K562 (cell line): ENCODE measurements around the gene KCNK1. TPM values are rescaled to one million over a fixed set of nuclear protein-coding genes. Genes with fewer than 3 reads are reported as not detected.
A peak's percentile ranks its signal among the peaks of the same experiment; 100 is the strongest.

Source experiments
- CCNT2 ChIP-seq: IDR thresholded peaks from 2 replicates; pipeline ENCODE4 v1.6.1; 2011; ENCODE audit warnings: borderline replicate concordance, low read depth, mild to moderate bottlenecking, moderate library complexity, mixed read lengths, low read length; ENCODE audit not compliant: insufficient read length; ENCODE audit errors: extremely low read depth
- FOXM1 ChIP-seq, 2 experiments: fragments of 450-650 bp in 1 of 2; sonication (generic) in 1 of 2; formaldehyde crosslinking in 1 of 2; IDR thresholded peaks; 2 replicates each; pipeline versions ENCODE4 v1.6.1 to v1.9.0; 2017 to 2022; ENCODE audit warnings: low read depth in 2 of 2, mild to moderate bottlenecking in 2 of 2, missing genetic modification reagents in 1 of 2, moderate library complexity in 1 of 2
- HDAC2 ChIP-seq: fragments of 450-650 bp; IDR thresholded peaks from 2 replicates; pipeline ENCODE4 v1.6.1; 2016; ENCODE audit warnings: mild to moderate bottlenecking
- KLF10 ChIP-seq: fragments of 250-450 bp; sonication (Bioruptor Pico); IDR thresholded peaks from 2 replicates; pipeline ENCODE4 v1.6.1; 2021; ENCODE audit warnings: matching md5 sums
- MAFK ChIP-seq: IDR thresholded peaks from 2 replicates; pipeline ENCODE4 v1.6.1; 2011; ENCODE audit warnings: low read length, improper control_type of control experiment
- MED1 ChIP-seq: sonication (generic); formaldehyde crosslinking; IDR thresholded peaks from 2 replicates; pipeline ENCODE4 v1.8.1; 2023; ENCODE audit warnings: missing genetic modification reagents, borderline replicate concordance
- NCOA4 ChIP-seq: fragments of 450-650 bp; IDR thresholded peaks from 2 replicates; pipeline ENCODE4 v1.6.1; 2018; ENCODE audit warnings: mild to moderate bottlenecking; ENCODE audit not compliant: partially characterized antibody
- NFE2 ChIP-seq: IDR thresholded peaks from 2 replicates; pipeline ENCODE4 v1.6.1; 2014; ENCODE audit warnings: antibody characterized with exemption, low read depth
- PBX2 ChIP-seq, 2 experiments: IDR thresholded peaks in 1 of 2; conservative IDR thresholded peaks in 1 of 2; 2 replicates each; pipeline ENCODE4 v1.6.1; 2016; ENCODE audit warnings: low read depth in 2 of 2, mild to moderate bottlenecking in 1 of 2, missing compliant biosample characterization in 1 of 2, missing genetic modification characterization in 1 of 2, moderate library complexity in 1 of 2
- RNF2 ChIP-seq: sonication (generic); IDR thresholded peaks from 2 replicates; pipeline ENCODE4 v1.6.1; 2016
- SIN3B ChIP-seq: fragments of 450-650 bp; IDR thresholded peaks from 2 replicates; pipeline ENCODE4 v1.6.1; 2017; ENCODE audit warnings: low read depth, mild to moderate bottlenecking, moderate library complexity
- SMC3 ChIP-seq: conservative IDR thresholded peaks from 2 replicates; pipeline ENCODE4 v1.6.1; 2011; ENCODE audit warnings: low read depth, low read length, improper control_type of control experiment; ENCODE audit not compliant: insufficient read depth
- SRSF7 ChIP-seq: fragments of 200-400 bp; formaldehyde crosslinking; optimal IDR thresholded peaks from 2 replicates; pipeline ENCODE3; 2017; ENCODE audit warnings: mild to moderate bottlenecking, low read depth, low read length
- THRAP3 ChIP-seq: fragments of 450-650 bp; IDR thresholded peaks from 2 replicates; pipeline ENCODE4 v1.6.1; 2016; ENCODE audit warnings: mild to moderate bottlenecking, inconsistent platforms, borderline replicate concordance
- TRIM24 ChIP-seq, 2 experiments: fragments of 450-650 bp; IDR thresholded peaks; 2 replicates each; pipeline ENCODE4 v1.6.1; 2016
- XRCC3 ChIP-seq: fragments of 450-650 bp; IDR thresholded peaks from 2 replicates; pipeline ENCODE4 v1.6.1; 2017; ENCODE audit warnings: mild to moderate bottlenecking, moderate library complexity
- ZNF146 ChIP-seq: IDR thresholded peaks from one replicate; pipeline ENCODE4 v1.6.1; 2018; ENCODE audit warnings: missing compliant biosample characterization; ENCODE audit not compliant: unreplicated experiment
- polyA plus RNA-seq, 8 experiments: library from polyadenylated mRNA; depleted of rRNA in 4 of 8; stranded (reverse) in 5 of 8; unstranded in 3 of 8; fragments of >200 nt; fragmentation: Nextera tagmentation in 2 of 8; fragmentation: Illumina TruSeq in 1 of 8; extraction: Ambion mirVana in 2 of 8; extraction: Trizol in 1 of 8; gene quantifications; 2 replicates each; pipeline versions ENCODE4 v1.2.1 to v1.2.3, GENCODE V29; 2011 to 2014; ENCODE audit warnings: inconsistent platforms in 1 of 8, missing spikeins in 1 of 8
- total RNA-seq, 7 experiments: library from RNA; depleted of rRNA in 6 of 7; stranded (reverse); fragments of >200 nt in 6 of 7; fragmentation: Illumina TruSeq in 2 of 7; extraction: Trizol in 2 of 7; gene quantifications; 2 replicates each; pipeline versions ENCODE4 v1.2.1 to v1.2.3, GENCODE V29; 2011 to 2021; ENCODE audit warnings: low replicate concordance in 1 of 7

The KCNK1 gene
- total and polyA plus RNA-seq, 9 of the 15 experiments (the other 6 are each of a cell fraction or from before 2014, with no cell fraction given): 3.1 to 22.7 (median 6.0) TPM

GRCh38 chr1:233613252-233614172, at the start of gene KCNK1 (continued):
- TF ChIP-seq SRSF7 (no peak), ZNF146 (CRISPR knock-in tag) (no peak), THRAP3 (no peak), HDAC2 (peak; percentile 62; the same call in 1 of the 2 replicates), XRCC3 (no peak), CCNT2 (peak; percentile 47), NCOA4 (no peak), RNF2 (no peak), MED1 (CRISPR knock-in tag) (no peak), FOXM1 (IDR thresholded peaks at IDR 0.05; ENCODE audit: low read depth) (no peak), FOXM1 (CRISPR knock-in tag; IDR thresholded peaks at IDR 0.05; ENCODE audit: low read depth) (no peak), PBX2 (CRISPR knock-in tag; IDR thresholded peaks at IDR 0.05; ENCODE audit: low read depth) (no peak), PBX2 (tag; conservative IDR thresholded peaks at IDR 0.05; ENCODE audit: low read depth) (no peak), NFE2 (no peak), MAFK (no peak), TRIM24 (IDR thresholded peaks at IDR 0.05) (0 out of 4 replicates have a peak, but pooled peaks of 1 of the 2 experiments have one; percentile 45), SIN3B (no peak), SMC3 (no peak), KLF10 (CRISPR knock-in tag) (no peak)
